ENCODE measurements around the gene KCNMB4. TPM values are rescaled to one million over a fixed set of nuclear protein-coding genes. Genes with fewer than 3 reads are reported as not detected.

Gene KCNMB4
- total RNA-seq, 6 experiments from 2014 or later = 0.25 to 1.3 (median 0.57) TPM

- peaks cover 0 to 5% (median 0%) of the 10 kb centered on the region in 4 donors for H3K36me3 ChIP-seq
- no peak overlapping the region for H3K4me3 ChIP-seq
- H3K9me3 ChIP-seq = no peaks in the 10 kb centered on the region
- no CpG with 5 or more reads among the region's 2 CpGs for WGBS (ENCODE audit: insufficient coverage, low coverage, low lambda C conversion rate, missing lambda C conversion rate)
- H3K4me1 ChIP-seq = no peaks in the 10 kb centered on the region
- ATAC-seq (no peak), DNase-seq (no peak)
- TF ChIP-seq POLR2A (IDR thresholded peaks at IDR 0.05) (no peak), CTCF (IDR thresholded peaks at IDR 0.05) (no peak)
- intact Hi-C loops (cut with DNase I) = no loop called here
- no peak overlapping the region for H3K27ac ChIP-seq
- no peaks in the 10 kb centered on the region for H3K27me3 ChIP-seq
Observed at GRCh38 chr12:70327541-70327940, 38.5 kb upstream of the KCNMB4 start.

- Histone ChIP-seq H3K4me1 (no peaks in the 10 kb centered on the region), H3K4me3 (no peak overlapping the region), H3K36me3 (peaks cover 0 to 5% (median 0%) of the 10 kb centered on the region in 4 donors), H3K27me3 (no peaks in the 10 kb centered on the region), H3K9me3 (no peaks in the 10 kb centered on the region), H3K27ac (no peak overlapping the region)
- no peak for ATAC-seq
- no peak for TF ChIP-seq POLR2A (IDR thresholded peaks at IDR 0.05)
- no peak for TF ChIP-seq CTCF (IDR thresholded peaks at IDR 0.05)
- DNase-seq = no peak
- intact Hi-C loops (cut with DNase I) = no loop called here
- 98% methylated on average over 3 of the region's 3 CpGs for WGBS (ENCODE audit: insufficient coverage, low coverage, low lambda C conversion rate, missing lambda C conversion rate)
Observed at GRCh38 chr12:70329728-70330127, 36.4 kb upstream of the KCNMB4 start.

- no peak overlapping the region for H3K27ac ChIP-seq
- ATAC-seq (no peak), DNase-seq (no peak)
- no peaks in the 10 kb centered on the region for H3K9me3 ChIP-seq
- peaks cover 0 to 5% (median 2%) of the 10 kb centered on the region in 4 donors for H3K36me3 ChIP-seq
- no peak for TF ChIP-seq CTCF (IDR thresholded peaks at IDR 0.05)
- no peak for TF ChIP-seq POLR2A (IDR thresholded peaks at IDR 0.05)
- H3K27me3 ChIP-seq = no peaks in the 10 kb centered on the region
- no peaks in the 10 kb centered on the region for H3K4me1 ChIP-seq
- WGBS (ENCODE audit: insufficient coverage, low coverage, low lambda C conversion rate, missing lambda C conversion rate) = 100% methylated on average over 1 of the region's 2 CpGs
- intact Hi-C loops (cut with DNase I) = no loop called here
- no peak overlapping the region for H3K4me3 ChIP-seq
Observed at GRCh38 chr12:70330158-70330557, 35.9 kb upstream of the KCNMB4 start.

- Histone ChIP-seq H3K36me3 (peaks cover 0 to 12% (median 3%) of the 10 kb centered on the region in 4 donors), H3K4me1 (no peaks in the 10 kb centered on the region), H3K4me3 (no peak overlapping the region), H3K9me3 (no peaks in the 10 kb centered on the region), H3K27me3 (no peaks in the 10 kb centered on the region), H3K27ac (no peak overlapping the region)
- DNase-seq = no peak
- no peak for ATAC-seq
- TF ChIP-seq POLR2A (IDR thresholded peaks at IDR 0.05) (no peak), CTCF (IDR thresholded peaks at IDR 0.05) (no peak)
- intact Hi-C loops (cut with DNase I) = no loop called here
Observed at GRCh38 chr12:70332236-70332635, 33.9 kb upstream of the KCNMB4 start.

GRCh38 chr12:70334742-70335141 is 31.3 kb upstream of the KCNMB4 start:
- Histone ChIP-seq H3K9me3 (no peaks in the 10 kb centered on the region), H3K4me3 (no peak overlapping the region), H3K27ac (no peak overlapping the region), H3K36me3 (peaks cover 0 to 35% (median 7%) of the 10 kb centered on the region in 4 donors), H3K4me1 (no peaks in the 10 kb centered on the region), H3K27me3 (no peaks in the 10 kb centered on the region)
- ATAC-seq = no peak
- intact Hi-C loops (cut with DNase I) = no loop called here
- no peak for TF ChIP-seq POLR2A (IDR thresholded peaks at IDR 0.05)
- TF ChIP-seq CTCF (IDR thresholded peaks at IDR 0.05) = no peak
- DNase-seq = no peak
- 98% methylated on average over 8 of the region's 8 CpGs for WGBS (ENCODE audit: insufficient coverage, low coverage, low lambda C conversion rate, missing lambda C conversion rate)

Measured in right lobe of liver (tissue), 6 donors.